Mucosa of descending colon (tissue), 3 donors: ENCODE data around the gene NINL. TPM values are rescaled to one million over a fixed set of nuclear protein-coding genes. Genes with fewer than 3 reads are reported as not detected.

Experiments used
- ATAC-seq: fragments of 200-7000 bp; cut with Tn5 transposase; one replicate; pipeline ENCODE4 v1.9.1; 2020; ENCODE audit warnings: mild to moderate bottlenecking, moderate library complexity
- DNase-seq, 3 donors: peaks; one replicate each; pipeline ENCODE4 v3.0.0-alpha.2; 2020
- H3K36me3 ChIP-seq: fragments of 200-600 bp; one replicate; pipeline ENCODE4 v1.8.0; 2021; ENCODE audit warnings: low read depth, mild to moderate bottlenecking
- H3K4me1 ChIP-seq: fragments of 200-600 bp; one replicate; pipeline ENCODE4 v1.8.0; 2021; ENCODE audit warnings: low read depth, mild to moderate bottlenecking
- H3K4me3 ChIP-seq: fragments of 200-600 bp; one replicate; pipeline ENCODE4 v1.8.0; 2021; ENCODE audit warnings: mild to moderate bottlenecking
- H3K9me3 ChIP-seq: fragments of 200-600 bp; one replicate; pipeline ENCODE4 v1.8.0; 2021; ENCODE audit warnings: mild to moderate bottlenecking
- intact Hi-C, 2 donors: fragments of 100-400 bp; cut with DNase I in 1 of 2; cut with micrococcal nuclease in 1 of 2; formaldehyde crosslinking; loops; one replicate each; pipeline versions ENCODE4 v1.11.0 to v1.11.1; 2022; cut with DNase I, micrococcal nuclease
- total RNA-seq, 3 donors: library from RNA; stranded (reverse); fragmentation: NEBNext Ultra II Directional in 2 of 3; extraction: Animal tissue kit (Norgen Biotek cat#: 25700) in 2 of 3; gene quantifications; one replicate each; pipeline versions ENCODE4 v1.2.1 to v1.2.4, GENCODE V29; 2021 to 2023
- TF ChIP-seq, protein P1 (sequence below): fragments of 200-600 bp; IDR thresholded peaks from one replicate; pipeline ENCODE4 v1.8.0; 2022; ENCODE audit warnings: antibody characterized with exemption, mild to moderate bottlenecking
- donor health status: DM: no; HTN: no; CAD: no; lungs with moderate emphysema.
- donor health status: DM: no; HTN: no; CAD: no.
- donor health status: DM: no; HTN: yes; CAD: no.

Gene NINL
- total RNA-seq, 3 donors from 2014 or later, result 1.8 to 15.1 (median 3.3) TPM

DNA sequence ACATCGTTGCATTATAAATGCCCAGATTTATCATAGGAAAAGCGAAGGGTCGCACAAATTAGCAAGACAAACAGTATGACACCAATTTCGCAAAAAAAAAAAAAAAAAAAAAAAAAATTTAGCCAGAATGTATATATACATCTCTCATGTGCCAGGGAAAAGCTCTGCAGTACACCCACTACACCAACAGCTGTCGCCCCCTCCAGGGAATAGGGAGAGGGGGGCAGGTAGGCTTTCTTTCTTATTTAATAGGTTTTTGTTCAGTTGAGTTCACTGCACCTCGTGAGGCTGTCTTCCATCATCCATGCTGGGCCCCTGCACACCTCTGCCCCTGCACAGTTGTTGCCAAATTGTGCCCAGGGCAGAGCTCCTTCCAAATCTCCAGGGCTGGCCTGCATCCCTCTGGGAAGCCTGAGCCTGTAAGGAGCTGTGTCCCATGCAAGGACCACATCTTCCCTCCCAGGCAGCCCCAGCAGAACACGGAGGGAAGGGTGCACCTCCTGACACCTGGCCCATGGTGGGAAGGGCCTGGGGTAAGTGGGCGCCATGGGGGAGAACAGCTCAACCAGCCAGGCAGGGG, 85.4 kb downstream of the NINL start:
- TF ChIP-seq, protein P1, sequence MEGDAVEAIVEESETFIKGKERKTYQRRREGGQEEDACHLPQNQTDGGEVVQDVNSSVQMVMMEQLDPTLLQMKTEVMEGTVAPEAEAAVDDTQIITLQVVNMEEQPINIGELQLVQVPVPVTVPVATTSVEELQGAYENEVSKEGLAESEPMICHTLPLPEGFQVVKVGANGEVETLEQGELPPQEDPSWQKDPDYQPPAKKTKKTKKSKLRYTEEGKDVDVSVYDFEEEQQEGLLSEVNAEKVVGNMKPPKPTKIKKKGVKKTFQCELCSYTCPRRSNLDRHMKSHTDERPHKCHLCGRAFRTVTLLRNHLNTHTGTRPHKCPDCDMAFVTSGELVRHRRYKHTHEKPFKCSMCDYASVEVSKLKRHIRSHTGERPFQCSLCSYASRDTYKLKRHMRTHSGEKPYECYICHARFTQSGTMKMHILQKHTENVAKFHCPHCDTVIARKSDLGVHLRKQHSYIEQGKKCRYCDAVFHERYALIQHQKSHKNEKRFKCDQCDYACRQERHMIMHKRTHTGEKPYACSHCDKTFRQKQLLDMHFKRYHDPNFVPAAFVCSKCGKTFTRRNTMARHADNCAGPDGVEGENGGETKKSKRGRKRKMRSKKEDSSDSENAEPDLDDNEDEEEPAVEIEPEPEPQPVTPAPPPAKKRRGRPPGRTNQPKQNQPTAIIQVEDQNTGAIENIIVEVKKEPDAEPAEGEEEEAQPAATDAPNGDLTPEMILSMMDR, result no peak
- Histone ChIP-seq H3K4me1 (no peaks in the 10 kb centered on the region), H3K9me3 (no peaks in the 10 kb centered on the region), H3K4me3 (no peak overlapping the region), H3K36me3 (no peaks in the 10 kb centered on the region)
- intact Hi-C loops, result no loop called here
- DNase-seq (no peak), ATAC-seq (no peak)

DNA sequence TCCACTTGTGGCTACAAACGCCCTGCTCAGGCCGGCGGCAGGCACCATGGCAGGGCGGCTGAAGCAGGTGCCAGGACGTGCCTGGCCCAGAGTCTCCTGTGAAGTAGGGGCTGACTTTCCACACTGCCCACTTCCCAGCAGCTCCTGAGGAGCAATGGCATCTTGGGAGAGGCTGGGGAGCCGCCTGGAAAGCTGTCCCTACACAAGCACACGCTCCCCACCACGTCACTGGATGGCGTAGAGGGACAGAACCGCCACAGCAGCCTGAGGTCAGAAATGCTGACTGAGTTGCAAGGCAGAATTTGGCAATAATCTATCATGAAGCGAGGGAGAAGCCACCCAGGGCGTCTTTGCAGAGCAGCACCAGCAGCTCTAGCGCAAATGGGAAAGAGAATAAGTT, 86.3 kb downstream of the NINL start:
- intact Hi-C loops, result no loop called here
- no peaks in the 10 kb centered on the region for H3K9me3 ChIP-seq
- H3K4me3 ChIP-seq, result no peak overlapping the region
- no peak for ATAC-seq
- no peaks in the 10 kb centered on the region for H3K36me3 ChIP-seq
- no peak for DNase-seq
- TF ChIP-seq, protein P1, result no peak
- no peaks in the 10 kb centered on the region for H3K4me1 ChIP-seq

DNA sequence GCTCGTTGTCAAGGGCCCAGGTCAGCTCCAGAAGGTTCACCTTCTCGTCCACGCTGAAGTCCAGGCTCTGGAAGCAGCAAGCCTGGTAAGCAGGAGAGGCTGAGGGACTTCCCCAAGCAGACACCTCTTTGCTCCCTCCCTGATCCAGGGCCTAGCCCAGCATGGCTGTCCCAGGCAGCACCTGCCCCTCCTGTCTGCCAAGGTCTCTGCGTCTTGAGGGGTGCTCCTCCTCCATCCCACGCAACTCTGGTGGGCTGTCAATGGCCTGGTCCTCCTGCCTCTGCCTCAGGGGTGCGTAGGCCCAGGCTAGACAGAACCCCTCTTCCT, 87.1 kb downstream of the NINL start:
- no peaks in the 10 kb centered on the region for H3K36me3 ChIP-seq
- H3K9me3 ChIP-seq, result no peaks in the 10 kb centered on the region
- DNase-seq (no peak), ATAC-seq (no peak)
- TF ChIP-seq, protein P1, result no peak
- intact Hi-C loops, result no loop called here
- H3K4me3 ChIP-seq, result no peak overlapping the region
- H3K4me1 ChIP-seq, result no peaks in the 10 kb centered on the region

DNA sequence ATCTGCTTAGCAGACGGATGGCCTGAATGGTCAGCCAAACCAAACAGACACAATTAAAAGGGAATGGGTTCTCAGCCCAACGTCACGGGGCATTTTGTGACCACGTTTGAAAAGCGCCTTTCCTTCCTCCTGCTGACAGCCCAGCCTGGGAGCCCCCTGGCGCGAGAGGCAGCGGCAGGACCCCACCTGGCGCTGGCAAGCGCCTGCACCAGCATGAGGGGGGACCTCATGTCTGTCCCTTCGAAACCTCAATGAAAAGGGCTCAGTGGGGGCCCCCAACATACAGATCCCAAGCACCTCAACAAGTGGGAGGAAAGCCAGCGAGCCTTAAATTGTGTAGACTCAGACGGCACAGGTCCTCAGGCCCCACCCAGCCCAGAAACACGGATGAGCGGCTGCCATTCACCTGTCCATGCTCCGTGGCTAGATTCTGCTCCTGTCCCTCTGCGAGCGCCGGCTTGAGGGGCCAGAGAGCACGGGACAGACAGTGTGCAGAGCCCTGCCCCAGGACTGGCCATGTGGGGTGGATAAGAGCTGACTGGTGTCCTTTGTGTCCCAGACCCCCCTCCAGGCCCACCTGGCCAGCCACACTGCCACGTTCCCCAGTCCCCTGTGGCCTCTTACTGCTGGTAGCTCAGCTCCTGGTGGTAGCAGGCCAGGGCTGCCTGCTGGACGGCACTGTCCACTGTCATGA, 87.6 kb downstream of the NINL start:
- intact Hi-C loops, result no loop called here
- Histone ChIP-seq H3K9me3 (no peaks in the 10 kb centered on the region), H3K36me3 (no peaks in the 10 kb centered on the region), H3K4me3 (no peak overlapping the region), H3K4me1 (no peaks in the 10 kb centered on the region)
- no peak for ATAC-seq
- DNase-seq, result no peak
- TF ChIP-seq, protein P1, result no peak

DNA sequence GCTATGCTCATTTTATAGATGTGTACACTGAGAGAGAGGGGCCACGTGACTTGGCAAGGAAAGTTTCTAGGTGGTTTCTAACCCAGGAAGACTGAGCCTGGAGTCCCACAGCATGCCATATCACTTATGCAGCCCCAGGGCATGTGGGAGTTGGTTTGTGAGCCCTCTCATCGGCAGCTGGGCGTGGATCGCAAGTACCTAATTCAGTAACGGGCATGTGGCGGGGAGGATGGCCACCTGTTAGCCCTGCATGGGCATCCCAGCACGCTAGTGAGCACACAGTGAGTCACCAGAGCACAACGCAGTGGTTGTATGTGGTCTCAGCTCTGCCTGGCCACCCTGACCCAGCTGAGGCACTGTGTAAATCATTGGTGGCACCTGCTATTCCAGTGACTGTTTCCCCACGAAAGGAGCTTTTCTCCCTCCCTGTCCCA, 88.3 kb downstream of the NINL start:
- no peaks in the 10 kb centered on the region for H3K4me1 ChIP-seq
- ATAC-seq (no peak), DNase-seq (no peak)
- TF ChIP-seq, protein P1, result no peak
- H3K36me3 ChIP-seq, result no peaks in the 10 kb centered on the region
- no peak overlapping the region for H3K4me3 ChIP-seq
- no peaks in the 10 kb centered on the region for H3K9me3 ChIP-seq
- intact Hi-C loops, result no loop called here
